Gastroesophageal sphincter (tissue), 4 donors: ENCODE measurements around the gene XYLT1. TPM values are rescaled to one million over a fixed set of nuclear protein-coding genes. Genes with fewer than 3 reads are reported as not detected.

Source experiments
- ATAC-seq: fragments of 150-250 bp; one replicate; pipeline ENCODE4 v1.9.1; 2016; ENCODE audit warnings: mild to moderate bottlenecking, moderate library complexity
- H3K27ac ChIP-seq, 4 donors: fragments of 200-600 bp; sonication (generic) in 3 of 4; 1 replicate in 3 of 4; 2 replicates in 1 of 4; pipeline ENCODE4 v1.5.1; 2016 to 2019
- H3K27me3 ChIP-seq: fragments of 200-600 bp; sonication (generic); one replicate; pipeline ENCODE4 v1.5.1; 2019
- H3K36me3 ChIP-seq, 2 donors: fragments of 200-600 bp; sonication (generic); one replicate each; pipeline ENCODE4 v1.5.1; 2019; ENCODE audit warnings: control low read depth in 1 of 2
- H3K4me1 ChIP-seq, 3 donors: fragments of 200-600 bp; sonication (generic); 1 replicate in 2 of 3; 2 replicates in 1 of 3; pipeline ENCODE4 v1.5.1; 2016 to 2019; ENCODE audit warnings: control low read depth in 2 of 3
- H3K4me3 ChIP-seq, 2 donors: fragments of 200-600 bp; sonication (generic); one replicate each; pipeline ENCODE4 v1.5.1; 2019; ENCODE audit warnings: mild to moderate bottlenecking in 1 of 2, moderate library complexity in 1 of 2
- H3K9me3 ChIP-seq, 3 donors: fragments of 200-600 bp; sonication (generic); one replicate each; pipeline ENCODE4 v1.5.1; 2017 to 2019; ENCODE audit warnings: control low read depth in 2 of 3
- CTCF ChIP-seq, 4 experiments: fragments of 200-600 bp in 2 of 4; fragments of 450-650 bp in 2 of 4; sonication (generic) in 1 of 4; IDR thresholded peaks; one replicate each; pipeline ENCODE4 v1.5.1; 2017 to 2019; ENCODE audit warnings: antibody characterized with exemption in 4 of 4, mild to moderate bottlenecking in 2 of 4, moderate library complexity in 2 of 4
- EP300 ChIP-seq: sonication (generic); formaldehyde crosslinking; IDR thresholded peaks from one replicate; pipeline ENCODE4 v1.6.1; 2017; ENCODE audit warnings: antibody characterized with exemption, mild to moderate bottlenecking
- POLR2A ChIP-seq, 2 donors: fragments of 450-650 bp; IDR thresholded peaks; one replicate each; pipeline ENCODE4 v1.6.1; 2017; ENCODE audit warnings: antibody characterized with exemption in 2 of 2, mild to moderate bottlenecking in 2 of 2, moderate library complexity in 1 of 2
- POLR2AphosphoS5 ChIP-seq: sonication (generic); formaldehyde crosslinking; IDR thresholded peaks from one replicate; pipeline ENCODE4 v1.6.1; 2017; ENCODE audit warnings: antibody characterized with exemption
- WGBS, 2 donors: methylation state at CpG; one replicate each; pipeline ENCODE4 v1.1.5; 2018; ENCODE audit warnings: low coverage in 1 of 2; 5-methylcytosine and 5-hydroxymethylcytosine counted together
- total RNA-seq, 4 donors: library from RNA; depleted of rRNA; stranded (reverse); fragments of >200 nt; gene quantifications; one replicate each; pipeline ENCODE4 v1.1.0, GENCODE V29; 2016

XYLT1 gene
- total RNA-seq, 4 donors from 2014 or later, result 19.1 to 51.6 (median 23.7) TPM

GRCh38 chr16:17155936-17156335, 314.8 kb downstream of the XYLT1 start:
- no peaks in the 10 kb centered on the region for H3K4me1 ChIP-seq
- H3K36me3 ChIP-seq, result peaks cover 0 to 30% of the 10 kb centered on the region in 2 donors
- TF ChIP-seq EP300 (no peak), CTCF (IDR thresholded peaks at IDR 0.05) (no peak), POLR2AphosphoS5 (no peak), POLR2A (IDR thresholded peaks at IDR 0.05) (no peak)
- 100% methylated on average over 1 of the region's 1 CpG for WGBS, 2 donors
- no peaks in the 10 kb centered on the region for H3K27me3 ChIP-seq
- H3K27ac ChIP-seq, result no peak overlapping the region
- no peak for ATAC-seq
- no peak overlapping the region for H3K4me3 ChIP-seq
- no peaks in the 10 kb centered on the region for H3K9me3 ChIP-seq

- TF ChIP-seq CTCF (IDR thresholded peaks at IDR 0.05) (no peak), EP300 (no peak), POLR2AphosphoS5 (no peak), POLR2A (IDR thresholded peaks at IDR 0.05) (no peak)
- Histone ChIP-seq H3K36me3 (peaks cover 0 to 30% of the 10 kb centered on the region in 2 donors), H3K4me3 (no peak overlapping the region), H3K27me3 (no peaks in the 10 kb centered on the region), H3K9me3 (no peaks in the 10 kb centered on the region), H3K27ac (no peak overlapping the region), H3K4me1 (no peaks in the 10 kb centered on the region)
- ATAC-seq, result no peak
- WGBS, 2 donors, result 79 to 98% methylated on average over 4 to 5 of the region's 5 CpGs
Observed at GRCh38 chr16:17155485-17155884, 315.3 kb downstream of the XYLT1 start.

GRCh38 chr16:17154981-17155380, 315.8 kb downstream of the XYLT1 start:
- WGBS, 2 donors, result 77 to 100% methylated on average over 1 to 2 of the region's 2 CpGs
- no peak for TF ChIP-seq POLR2AphosphoS5
- no peak for TF ChIP-seq POLR2A (IDR thresholded peaks at IDR 0.05)
- TF ChIP-seq CTCF (IDR thresholded peaks at IDR 0.05), result no peak
- no peak for TF ChIP-seq EP300
- Histone ChIP-seq H3K4me1 (no peaks in the 10 kb centered on the region), H3K27me3 (no peaks in the 10 kb centered on the region), H3K36me3 (peaks cover 0 to 30% of the 10 kb centered on the region in 2 donors), H3K9me3 (no peaks in the 10 kb centered on the region), H3K4me3 (no peak overlapping the region), H3K27ac (no peak overlapping the region)
- no peak for ATAC-seq

GRCh38 chr16:17152311-17152710, 318.4 kb downstream of the XYLT1 start:
- no peak for ATAC-seq
- 74 to 89% methylated on average over 5 to 6 of the region's 7 CpGs for WGBS, 2 donors
- no peaks in the 10 kb centered on the region for H3K4me1 ChIP-seq
- no peaks in the 10 kb centered on the region for H3K27me3 ChIP-seq
- H3K9me3 ChIP-seq, result no peaks in the 10 kb centered on the region
- TF ChIP-seq POLR2AphosphoS5 (no peak), POLR2A (IDR thresholded peaks at IDR 0.05) (no peak), CTCF (IDR thresholded peaks at IDR 0.05) (no peak), EP300 (no peak)
- H3K4me3 ChIP-seq, result no peak overlapping the region
- H3K27ac ChIP-seq, result no peak overlapping the region
- peaks cover 0 to 12% of the 10 kb centered on the region in 2 donors for H3K36me3 ChIP-seq

DNA sequence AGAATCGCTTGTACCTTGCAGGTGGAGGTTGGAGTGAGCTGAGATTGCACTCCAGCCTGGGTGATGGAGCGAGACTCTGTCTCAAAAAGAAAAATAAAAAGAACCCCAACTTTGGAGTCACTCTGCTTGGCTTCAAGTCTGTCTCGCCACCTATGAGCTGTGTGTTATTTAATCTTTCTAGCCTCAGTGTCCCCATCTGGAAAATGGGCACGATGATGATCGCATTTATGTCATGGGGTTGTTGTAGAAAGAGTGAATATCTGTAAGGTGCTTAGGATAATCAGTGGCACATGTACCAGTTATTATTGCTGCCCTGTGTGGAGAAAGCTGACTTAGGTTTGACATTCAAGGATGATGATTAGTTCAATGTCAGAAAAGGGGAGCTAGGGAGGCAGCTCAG, 319.4 kb downstream of the XYLT1 start:
- no peak overlapping the region for H3K27ac ChIP-seq
- ATAC-seq, result no peak
- H3K4me3 ChIP-seq, result no peak overlapping the region
- H3K27me3 ChIP-seq, result no peaks in the 10 kb centered on the region
- H3K4me1 ChIP-seq, result no peaks in the 10 kb centered on the region
- 100% methylated on average over 3 to 4 of the region's 5 CpGs for WGBS, 2 donors
- TF ChIP-seq POLR2AphosphoS5 (no peak), EP300 (no peak), CTCF (IDR thresholded peaks at IDR 0.05) (no peak), POLR2A (IDR thresholded peaks at IDR 0.05) (no peak)
- peaks cover 0 to 12% of the 10 kb centered on the region in 2 donors for H3K36me3 ChIP-seq
- H3K9me3 ChIP-seq, result no peaks in the 10 kb centered on the region
